Activated CD4-positive, alpha-beta T cell treated with anti-CD3 and anti-CD28 coated beads, Interleukin-2, amount 10 ng/mL, durations not matched to agents 24 days and 14 days (primary cell): ENCODE results near the gene FDXACB1. TPM values are rescaled to one million over a fixed set of nuclear protein-coding genes. Genes with fewer than 3 reads are reported as not detected.
A peak's percentile ranks its signal among the peaks of the same experiment; 100 is the strongest.

Experiments
- DNase-seq: peaks from one replicate; pipeline ENCODE4 v3.0.0; 2022
- H3K27ac Mint-ChIP-seq: one replicate; pipeline ENCODE4 v1.8.0; 2022; ENCODE audit warnings: mild to moderate bottlenecking, mixed read lengths
- H3K27me3 Mint-ChIP-seq: one replicate; pipeline ENCODE4 v1.8.0; 2022; ENCODE audit warnings: mixed read lengths
- H3K36me3 Mint-ChIP-seq: one replicate; pipeline ENCODE4 v1.8.0; 2022; ENCODE audit warnings: low read depth, mild to moderate bottlenecking, mixed read lengths
- H3K4me1 Mint-ChIP-seq: one replicate; pipeline ENCODE4 v1.8.0; 2021; ENCODE audit warnings: mixed read lengths
- H3K4me3 Mint-ChIP-seq: one replicate; pipeline ENCODE4 v1.8.0; 2022; ENCODE audit warnings: mild to moderate bottlenecking, moderate library complexity, mixed read lengths
- H3K9me3 Mint-ChIP-seq: one replicate; pipeline ENCODE4 v1.8.0; 2021; ENCODE audit warnings: mixed read lengths
- intact Hi-C: fragments of 100-400 bp; cut with micrococcal nuclease; formaldehyde crosslinking; loops from one replicate; pipeline ENCODE4 v1.15.1; 2023
- total RNA-seq: library from RNA; stranded (reverse); gene quantifications from 2 replicates; pipeline ENCODE4 v1.2.3, GENCODE V29; 2022

The FDXACB1 gene
- total RNA-seq, 1 donor from 2014 or later: 10.0 TPM

DNA sequence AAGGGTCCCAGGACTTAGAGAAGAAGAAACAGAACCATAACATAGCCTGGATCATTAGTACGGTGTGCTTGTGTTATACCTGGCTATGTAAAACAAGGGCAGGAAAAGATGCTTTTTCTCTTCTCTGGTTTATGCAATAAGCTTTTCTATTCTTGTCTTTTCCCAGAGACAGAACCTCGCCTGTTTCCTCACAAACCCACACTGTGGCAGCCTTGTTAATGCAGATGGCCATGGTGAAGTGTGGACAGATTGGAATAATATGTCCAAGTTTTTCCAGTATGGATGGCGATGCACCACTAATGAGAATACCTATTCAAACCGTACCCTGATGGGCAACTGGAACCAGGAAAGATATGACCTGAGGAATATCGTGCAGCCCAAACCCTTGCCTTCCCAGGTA, 3.2 kb upstream of the FDXACB1 start:
- Mint-ChIP-seq H3K27me3 (no peaks in the 10 kb centered on the region), H3K4me3 (no peak overlapping the region), H3K36me3 (peaks cover 4% of the 10 kb centered on the region), H3K27ac (no peak overlapping the region), H3K9me3 (no peaks in the 10 kb centered on the region), H3K4me1 (peaks cover 10% of the 10 kb centered on the region)
- intact Hi-C loops: no loop called here
- no peak for DNase-seq

DNA sequence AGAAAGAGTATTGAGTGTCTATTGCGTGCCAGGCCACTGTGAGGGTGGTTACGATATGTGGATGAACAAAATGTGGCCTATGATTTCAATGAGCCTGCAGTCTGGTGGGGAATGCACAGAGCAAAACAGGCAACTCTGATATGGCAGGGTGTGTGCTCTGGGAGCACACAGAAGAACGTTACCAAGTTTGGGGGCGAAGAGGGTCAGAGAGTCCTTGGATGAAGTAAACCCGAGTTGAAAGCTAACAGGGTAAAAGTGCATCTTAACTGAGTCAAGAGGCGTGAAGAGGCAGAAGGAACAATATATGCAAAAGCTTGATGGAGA, 634 bp upstream of the FDXACB1 start:
- no peaks in the 10 kb centered on the region for H3K27me3 Mint-ChIP-seq
- peaks cover 10% of the 10 kb centered on the region for H3K4me1 Mint-ChIP-seq
- no peaks in the 10 kb centered on the region for H3K9me3 Mint-ChIP-seq
- peak overlapping the region; percentile 99 for H3K27ac Mint-ChIP-seq
- peaks cover 8% of the 10 kb centered on the region for H3K36me3 Mint-ChIP-seq
- no peak for DNase-seq
- peak overlapping the region; percentile 95 for H3K4me3 Mint-ChIP-seq
- intact Hi-C loops: loop anchor here (1.0 to 10.0 kb wide), 10 partner anchors 8 to 502 kb away; partner anchors contain the start of genes ALG9, DLAT, NKAPD1 and PIH1D2

DNA sequence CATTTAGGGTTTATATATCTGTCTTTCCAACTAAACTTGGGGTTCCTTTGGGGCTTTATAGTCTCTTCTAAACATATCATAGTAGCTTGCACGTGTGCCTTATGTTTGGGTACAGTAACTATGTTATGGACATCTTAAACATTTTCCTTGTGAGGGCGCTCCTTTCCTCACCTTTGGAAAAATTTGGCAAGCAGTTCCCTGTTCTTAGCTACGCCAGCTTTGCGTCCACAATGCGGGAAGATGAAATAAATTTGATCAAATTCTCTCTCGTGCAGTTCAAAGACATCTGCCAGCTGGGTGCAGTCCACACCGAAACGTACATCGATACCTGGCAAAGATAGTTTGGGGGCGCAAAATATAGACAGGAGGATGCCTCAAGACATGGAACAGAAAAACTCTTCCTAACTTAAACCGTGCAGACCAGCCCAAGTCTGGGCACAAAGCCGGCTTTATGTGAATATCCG, 548 bp downstream of the FDXACB1 start:
- H3K27me3 Mint-ChIP-seq: no peaks in the 10 kb centered on the region

DNA sequence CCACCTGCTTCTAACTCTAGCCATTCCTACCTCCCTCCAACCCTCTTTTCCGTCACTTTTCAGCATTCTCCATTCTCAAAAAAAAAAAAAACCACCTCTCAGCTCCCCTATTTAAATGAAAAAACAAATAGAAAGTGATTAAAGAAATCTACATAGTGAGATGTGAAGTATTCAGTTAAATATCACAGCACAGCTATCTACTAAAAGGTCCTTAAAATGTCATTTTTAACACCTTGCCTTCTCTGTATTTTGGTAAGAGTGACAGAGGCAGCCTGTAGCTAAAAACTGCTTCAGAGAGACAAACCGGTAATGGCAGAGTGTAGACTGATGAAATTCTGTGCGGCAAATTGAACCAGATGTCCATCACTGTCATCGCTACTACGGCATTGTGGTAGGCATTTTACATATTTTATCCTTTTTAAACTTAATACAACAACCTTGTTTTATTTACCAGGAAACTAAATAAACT, 7.2 kb downstream of the FDXACB1 start:
- peaks cover 11% of the 10 kb centered on the region for H3K4me1 Mint-ChIP-seq
- H3K27ac Mint-ChIP-seq: peak overlapping the region; percentile 76
- peak overlapping the region; percentile 96 for H3K4me3 Mint-ChIP-seq
- DNase-seq: no peak
- intact Hi-C loops: loop anchor here (1.0 to 10.0 kb wide), 5 partner anchors 8 to 413 kb away; partner anchors contain the start of genes CFAP68, DLAT, FDXACB1 and SIK2
- no peaks in the 10 kb centered on the region for H3K9me3 Mint-ChIP-seq
- peaks cover 29% of the 10 kb centered on the region for H3K36me3 Mint-ChIP-seq
- H3K27me3 Mint-ChIP-seq: no peaks in the 10 kb centered on the region

More for the DNA sequence above, 548 bp downstream of the FDXACB1 start:
- Mint-ChIP-seq H3K4me3 (peak overlapping the region; percentile 95), H3K36me3 (peaks cover 12% of the 10 kb centered on the region), H3K27ac (peak overlapping the region; percentile 99), H3K4me1 (peaks cover 10% of the 10 kb centered on the region), H3K9me3 (no peaks in the 10 kb centered on the region)
- no peak for DNase-seq
- intact Hi-C loops: loop anchor here (2.0 to 10.0 kb wide), 5 partner anchors 104 to 501 kb away; partner anchors contain the start of genes DLAT, POU2AF1 and PPP2R1B

DNA sequence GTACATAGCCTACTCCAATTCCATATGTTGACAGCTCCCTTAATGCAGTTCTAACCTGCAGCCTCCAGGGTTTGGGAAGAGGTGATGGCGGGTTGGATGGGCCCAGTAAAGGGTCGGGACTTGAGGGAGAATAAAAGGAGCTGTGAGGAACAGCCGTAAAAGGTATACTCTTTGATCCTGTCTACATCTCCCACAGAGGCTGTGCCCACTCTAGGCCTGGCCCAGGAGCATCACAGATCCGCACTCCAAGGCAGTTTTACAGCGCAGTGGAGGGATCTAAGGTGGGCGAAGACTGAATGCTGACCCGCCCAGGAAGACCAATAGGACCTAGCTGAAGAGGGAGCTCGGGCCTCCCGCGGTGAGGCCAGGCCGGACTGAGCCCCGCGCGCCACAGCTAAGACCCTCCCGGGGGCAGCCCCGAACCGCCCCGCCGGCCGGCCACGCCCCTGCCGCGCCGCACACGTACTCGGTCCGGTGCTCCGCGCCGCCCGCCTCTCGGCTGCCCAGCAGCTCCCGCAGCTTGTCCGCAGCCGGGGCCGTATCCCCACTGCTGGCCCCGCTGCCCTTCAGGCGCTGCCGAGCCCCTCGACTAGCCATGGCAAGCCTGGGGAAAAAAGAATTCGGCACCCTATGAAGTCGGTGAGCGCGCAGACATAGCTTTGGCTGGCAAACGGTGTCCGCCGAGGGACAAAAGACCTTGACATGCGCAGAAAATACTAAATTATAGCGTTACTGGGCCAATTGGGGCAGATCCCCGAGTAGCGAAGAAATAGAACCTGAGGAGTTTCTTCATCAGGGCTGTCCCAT, 7.9 kb downstream of the FDXACB1 start, which contains the start of gene ALG9:
ALG9 (minus strand) TSS at position 696 of the 807 bp plus-strand sequence; CDS start at position 597, 99 bp downstream.
- H3K27ac Mint-ChIP-seq: peak within 1 kb of the TSS; percentile 90
- H3K4me1 Mint-ChIP-seq: peaks cover 11% of the 10 kb centered on the region
- peak; percentile 97 for DNase-seq
- no peaks in the 10 kb centered on the region for H3K9me3 Mint-ChIP-seq
- peak within 1 kb of the TSS; percentile 96 for H3K4me3 Mint-ChIP-seq
- H3K36me3 Mint-ChIP-seq: peaks cover 35% of the 10 kb centered on the region
- intact Hi-C loops: loop anchor here (1.0 to 10.0 kb wide), 5 partner anchors 8 to 414 kb away; partner anchors contain the start of genes CFAP68, DLAT, FDXACB1 and SIK2
- H3K27me3 Mint-ChIP-seq: no peaks in the 10 kb centered on the region

DNA sequence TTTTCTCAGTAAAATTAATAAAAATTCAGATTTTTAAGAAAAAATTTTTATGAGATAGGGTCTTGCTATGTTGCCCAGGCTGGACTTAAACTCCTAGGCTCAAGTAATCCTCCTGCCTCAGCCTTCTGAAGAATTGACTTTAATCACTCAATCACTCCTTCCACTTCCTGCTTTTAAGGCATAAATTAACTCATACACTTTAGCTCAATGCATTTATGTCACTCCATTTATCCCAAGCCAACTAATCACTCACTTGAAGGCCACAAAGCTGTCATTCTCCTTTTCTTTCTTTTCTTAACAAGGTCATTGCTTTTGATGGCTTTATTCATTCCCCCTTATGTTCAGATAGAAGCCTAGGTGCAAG, 8.5 kb downstream of the FDXACB1 start:
- Mint-ChIP-seq H3K27me3 (no peaks in the 10 kb centered on the region), H3K36me3 (peaks cover 36% of the 10 kb centered on the region), H3K27ac (peak overlapping the region; percentile 90), H3K4me1 (peaks cover 11% of the 10 kb centered on the region), H3K9me3 (no peaks in the 10 kb centered on the region), H3K4me3 (peak overlapping the region; percentile 96)
- no peak for DNase-seq
- intact Hi-C loops: loop anchor here (2.0 to 10.0 kb wide), 4 partner anchors 56 to 414 kb away; partner anchors contain the start of genes DLAT and SIK2

DNA sequence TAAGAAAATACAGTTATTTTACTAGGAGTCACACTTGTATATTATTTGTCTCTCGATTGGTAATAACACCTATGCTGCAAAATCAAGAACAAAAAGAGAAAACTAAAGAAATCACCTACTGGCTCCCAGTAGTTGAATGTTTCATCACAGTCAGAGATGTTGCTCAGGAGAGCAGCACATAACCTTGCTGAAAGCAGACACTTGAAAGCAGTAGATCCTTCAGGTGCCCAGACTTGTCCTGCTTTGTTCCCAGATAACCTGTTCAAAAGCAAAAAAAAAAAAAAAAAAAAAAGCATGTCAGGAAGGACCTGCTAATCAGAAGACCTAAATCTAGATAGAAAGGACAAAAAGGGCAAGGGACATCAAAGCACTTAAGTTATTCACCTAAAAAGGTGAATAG, 8.9 kb downstream of the FDXACB1 start:
- H3K27me3 Mint-ChIP-seq: no peaks in the 10 kb centered on the region
- peaks cover 11% of the 10 kb centered on the region for H3K4me1 Mint-ChIP-seq
- H3K27ac Mint-ChIP-seq: no peak overlapping the region
- peak overlapping the region; percentile 28 for H3K4me3 Mint-ChIP-seq
- intact Hi-C loops: loop anchor here (2.0 to 10.0 kb wide), 4 partner anchors 57 to 415 kb away; partner anchors contain the start of genes DLAT and SIK2
- no peaks in the 10 kb centered on the region for H3K9me3 Mint-ChIP-seq
- H3K36me3 Mint-ChIP-seq: peaks cover 38% of the 10 kb centered on the region
- no peak for DNase-seq

DNA sequence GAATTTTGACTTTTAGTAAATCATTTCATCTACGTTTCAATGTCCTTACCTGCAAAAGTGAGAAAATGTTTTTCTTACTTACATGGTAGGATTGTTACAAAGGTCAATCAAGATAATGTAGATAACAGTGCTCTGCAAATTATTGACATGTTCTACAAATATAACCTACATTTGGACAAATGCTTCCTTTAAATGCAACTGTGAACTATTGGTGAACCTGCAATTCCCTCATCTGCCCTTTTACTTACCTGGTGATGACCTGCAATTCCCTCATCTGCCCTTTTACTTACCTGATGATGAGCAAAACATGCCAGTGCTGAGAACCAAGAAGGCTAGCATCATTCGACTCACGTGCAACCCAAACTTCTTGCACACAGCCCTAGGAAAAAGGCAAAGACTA, 18.7 kb downstream of the FDXACB1 start:
- no peaks in the 10 kb centered on the region for H3K9me3 Mint-ChIP-seq
- H3K4me1 Mint-ChIP-seq: no peaks in the 10 kb centered on the region
- no peaks in the 10 kb centered on the region for H3K27me3 Mint-ChIP-seq
- intact Hi-C loops: no loop called here
- peaks cover 40% of the 10 kb centered on the region for H3K36me3 Mint-ChIP-seq
- no peak overlapping the region for H3K4me3 Mint-ChIP-seq
- H3K27ac Mint-ChIP-seq: no peak overlapping the region
- DNase-seq: no peak

DNA sequence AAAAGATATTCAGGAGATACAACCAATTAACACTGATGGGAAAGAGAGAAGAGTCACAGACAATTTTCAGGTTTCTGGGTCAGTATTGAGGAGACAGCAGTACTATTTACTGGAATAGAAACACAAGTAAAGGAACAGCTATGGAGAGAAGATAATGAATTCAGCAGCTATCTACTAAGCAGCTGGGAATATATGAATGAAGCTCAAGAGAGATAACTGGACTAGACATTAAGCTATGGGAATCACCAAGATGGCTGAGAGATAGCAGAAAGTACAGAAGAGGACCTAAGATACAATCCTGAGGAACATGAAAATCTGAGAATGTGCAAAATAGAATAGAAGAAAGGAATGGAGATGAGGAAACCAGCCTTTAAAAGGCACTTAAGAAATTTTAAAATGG, 23.5 kb downstream of the FDXACB1 start:
- Mint-ChIP-seq H3K27ac (no peak overlapping the region), H3K36me3 (peaks cover 51% of the 10 kb centered on the region), H3K27me3 (no peaks in the 10 kb centered on the region), H3K4me3 (no peak overlapping the region), H3K9me3 (no peaks in the 10 kb centered on the region), H3K4me1 (no peaks in the 10 kb centered on the region)
- DNase-seq: no peak
- intact Hi-C loops: no loop called here

DNA sequence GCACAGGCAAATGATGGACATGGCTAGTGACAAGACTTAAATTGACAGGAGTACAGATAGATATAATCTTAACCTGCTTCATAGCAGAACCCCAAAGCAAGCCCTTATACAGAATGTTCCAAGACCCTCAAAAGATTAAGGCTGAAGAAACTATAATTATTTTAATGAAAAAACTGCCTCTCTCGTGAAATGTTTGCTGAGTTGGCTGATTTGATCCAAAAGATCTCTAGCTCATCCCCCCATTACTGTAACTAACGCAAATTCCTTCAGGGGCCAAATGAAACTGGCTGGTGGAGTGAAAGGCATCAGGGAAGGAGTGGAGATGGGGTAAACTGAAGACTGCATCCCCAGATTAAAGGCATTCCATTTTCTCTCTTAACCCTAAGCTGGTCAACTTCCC, 26.9 kb downstream of the FDXACB1 start:
- Mint-ChIP-seq H3K36me3 (peaks cover 43% of the 10 kb centered on the region), H3K4me1 (no peaks in the 10 kb centered on the region), H3K27me3 (no peaks in the 10 kb centered on the region), H3K27ac (no peak overlapping the region), H3K4me3 (no peak overlapping the region), H3K9me3 (no peaks in the 10 kb centered on the region)
- DNase-seq: no peak
- intact Hi-C loops: no loop called here

DNA sequence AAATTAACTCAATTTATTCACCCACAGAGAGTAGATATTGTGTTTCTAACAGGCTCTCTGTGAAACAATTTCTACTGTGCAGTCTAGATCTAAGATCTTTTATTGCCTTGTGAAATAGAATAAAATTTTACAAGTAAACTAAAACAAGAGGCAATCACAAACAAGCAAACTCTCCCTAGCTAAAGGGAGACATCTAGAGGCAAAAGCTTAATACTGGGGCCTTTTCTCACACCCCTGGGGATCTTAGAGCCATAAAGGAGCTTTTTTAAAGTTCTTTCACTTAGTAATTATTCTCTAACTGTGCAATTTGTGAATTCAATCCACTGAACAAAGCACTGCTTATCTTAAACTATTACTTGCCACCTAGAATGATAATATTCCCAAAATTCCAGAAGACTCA, 27.3 kb downstream of the FDXACB1 start:
- no peak for DNase-seq
- H3K4me1 Mint-ChIP-seq: peaks cover 2% of the 10 kb centered on the region
- no peak overlapping the region for H3K27ac Mint-ChIP-seq
- no peaks in the 10 kb centered on the region for H3K9me3 Mint-ChIP-seq
- intact Hi-C loops: no loop called here
- H3K36me3 Mint-ChIP-seq: peaks cover 45% of the 10 kb centered on the region
- no peak overlapping the region for H3K4me3 Mint-ChIP-seq
- H3K27me3 Mint-ChIP-seq: no peaks in the 10 kb centered on the region

DNA sequence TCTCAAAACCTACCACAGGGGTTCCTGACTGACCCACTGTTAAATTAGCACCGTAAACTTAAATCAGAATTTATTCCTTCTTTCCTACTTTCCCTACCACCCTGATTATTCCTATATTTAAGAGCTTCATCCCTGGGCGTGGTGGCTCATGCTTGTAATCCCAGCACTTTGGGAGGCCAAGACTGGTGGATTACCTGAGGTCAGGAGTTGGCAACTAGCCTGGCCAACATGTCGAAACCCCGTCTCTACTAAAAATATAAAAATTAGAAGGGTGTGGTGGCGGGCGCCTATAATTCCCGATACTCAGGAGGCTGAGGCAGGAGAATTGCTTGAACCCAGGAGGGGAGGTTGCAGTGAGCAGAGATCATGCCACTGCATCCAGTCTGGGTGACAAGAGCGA, 27.9 kb downstream of the FDXACB1 start:
- no peaks in the 10 kb centered on the region for H3K27me3 Mint-ChIP-seq
- H3K27ac Mint-ChIP-seq: no peak overlapping the region
- no peak for DNase-seq
- no peak overlapping the region for H3K4me3 Mint-ChIP-seq
- peaks cover 2% of the 10 kb centered on the region for H3K4me1 Mint-ChIP-seq
- peaks cover 46% of the 10 kb centered on the region for H3K36me3 Mint-ChIP-seq
- H3K9me3 Mint-ChIP-seq: no peaks in the 10 kb centered on the region
- intact Hi-C loops: no loop called here

DNA sequence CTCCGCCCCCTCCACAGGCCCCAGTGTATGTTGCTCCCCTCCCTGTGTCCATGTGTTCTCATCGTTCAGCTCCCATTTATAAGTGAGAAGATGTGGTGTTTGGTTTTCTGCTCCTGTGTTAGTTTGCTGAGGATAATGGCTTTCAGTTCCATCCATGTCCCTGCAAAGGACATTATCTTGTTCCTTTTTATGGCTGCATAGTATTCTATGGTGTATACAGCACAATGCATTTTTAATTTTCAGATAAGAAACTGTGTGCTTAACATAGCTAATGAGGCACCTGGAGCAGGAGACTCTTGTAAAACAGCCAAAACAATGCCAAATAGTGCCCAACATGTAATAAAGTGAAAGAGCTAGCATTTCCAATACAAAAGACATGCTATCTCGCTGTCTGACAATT, 29.3 kb downstream of the FDXACB1 start:
- H3K36me3 Mint-ChIP-seq: peaks cover 38% of the 10 kb centered on the region
- intact Hi-C loops: no loop called here
- H3K4me3 Mint-ChIP-seq: no peak overlapping the region
- DNase-seq: no peak
- no peaks in the 10 kb centered on the region for H3K27me3 Mint-ChIP-seq
- H3K9me3 Mint-ChIP-seq: no peaks in the 10 kb centered on the region
- H3K27ac Mint-ChIP-seq: no peak overlapping the region
- peaks cover 2% of the 10 kb centered on the region for H3K4me1 Mint-ChIP-seq

DNA sequence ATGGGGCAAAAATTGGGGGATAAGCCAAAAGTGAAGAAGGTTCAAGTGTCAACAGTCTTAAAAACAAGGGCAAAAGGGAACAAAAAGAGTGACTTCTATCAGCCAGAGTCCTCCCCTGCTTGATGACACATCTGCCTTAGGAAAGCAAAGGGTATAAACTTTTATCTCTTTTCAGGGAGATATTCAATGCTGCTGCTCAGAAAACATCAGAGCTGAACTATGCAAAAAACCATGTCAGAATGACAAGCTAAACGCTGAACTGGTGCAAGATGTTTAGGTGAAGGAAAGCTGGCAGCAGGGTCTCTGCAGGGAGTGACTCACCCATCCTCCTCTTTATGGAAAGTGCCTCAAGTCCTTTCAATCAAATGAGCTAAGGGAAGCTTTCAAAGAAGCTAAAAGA, 32.3 kb downstream of the FDXACB1 start:
- peaks cover 2% of the 10 kb centered on the region for H3K4me1 Mint-ChIP-seq
- no peaks in the 10 kb centered on the region for H3K27me3 Mint-ChIP-seq
- no peak overlapping the region for H3K27ac Mint-ChIP-seq
- H3K36me3 Mint-ChIP-seq: peaks cover 28% of the 10 kb centered on the region
- no peaks in the 10 kb centered on the region for H3K9me3 Mint-ChIP-seq
- intact Hi-C loops: no loop called here
- DNase-seq: no peak
- no peak overlapping the region for H3K4me3 Mint-ChIP-seq
